ENCODE measurements around the gene IQCE.

The IQCE gene

DNA sequence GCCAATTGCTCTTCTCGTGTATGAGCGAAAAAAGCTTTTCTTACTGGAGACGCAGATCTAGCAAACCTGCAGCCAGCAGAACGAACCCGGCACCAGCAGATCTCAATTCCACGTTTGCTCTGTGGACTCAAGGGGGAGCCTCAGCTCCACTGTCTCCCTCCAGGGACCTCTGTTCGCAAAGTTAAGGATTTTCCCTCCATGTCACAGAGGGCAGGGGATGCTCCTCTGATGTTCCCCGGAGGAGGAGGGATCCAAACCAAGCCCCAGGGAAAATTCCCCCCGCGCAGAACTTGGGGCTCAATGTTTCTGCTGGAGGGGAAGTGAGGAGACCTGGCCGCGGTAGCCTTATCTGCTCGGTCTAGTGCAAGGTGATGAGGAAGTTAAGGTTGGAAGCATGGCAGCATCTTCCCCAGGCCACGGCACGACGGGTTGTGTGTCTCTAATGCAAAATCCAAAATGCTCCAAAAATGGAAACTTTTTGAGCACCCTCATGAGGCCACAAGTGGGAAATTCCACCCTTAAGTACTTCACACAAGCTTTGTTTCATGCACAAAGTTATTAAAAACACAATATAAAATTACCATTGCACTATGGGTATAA lies 9.0 kb downstream of the IQCE start:
- Histone ChIP-seq H3K4me1 (ENCODE audit: control insufficient read depth, insufficient read depth, low read length) (no peaks in the 10 kb centered on the region), H3K9me3 (ENCODE audit: control insufficient read depth, insufficient read depth, low read length) (no peaks in the 10 kb centered on the region), H3K4me3 (ENCODE audit: low read depth, low read length) (no peak overlapping the region), H3K9ac (ENCODE audit: low read depth, low read length) (no peak overlapping the region), H3K27me3 (ENCODE audit: control insufficient read depth, insufficient read depth, low read length) (no peaks in the 10 kb centered on the region), H3K36me3 (ENCODE audit: control insufficient read depth, insufficient read depth, low read length) (no peaks in the 10 kb centered on the region)

- Histone ChIP-seq H3K9ac (ENCODE audit: low read depth, low read length) (no peak overlapping the region), H3K4me1 (ENCODE audit: control insufficient read depth, insufficient read depth, low read length) (no peaks in the 10 kb centered on the region), H3K4me3 (ENCODE audit: low read depth, low read length) (no peak overlapping the region), H3K36me3 (ENCODE audit: control insufficient read depth, insufficient read depth, low read length) (no peaks in the 10 kb centered on the region), H3K9me3 (ENCODE audit: control insufficient read depth, insufficient read depth, low read length) (no peaks in the 10 kb centered on the region), H3K27me3 (ENCODE audit: control insufficient read depth, insufficient read depth, low read length) (no peaks in the 10 kb centered on the region)
Observed at GRCh38 chr7:2568521-2569223, 9.9 kb downstream of the IQCE start.

DNA sequence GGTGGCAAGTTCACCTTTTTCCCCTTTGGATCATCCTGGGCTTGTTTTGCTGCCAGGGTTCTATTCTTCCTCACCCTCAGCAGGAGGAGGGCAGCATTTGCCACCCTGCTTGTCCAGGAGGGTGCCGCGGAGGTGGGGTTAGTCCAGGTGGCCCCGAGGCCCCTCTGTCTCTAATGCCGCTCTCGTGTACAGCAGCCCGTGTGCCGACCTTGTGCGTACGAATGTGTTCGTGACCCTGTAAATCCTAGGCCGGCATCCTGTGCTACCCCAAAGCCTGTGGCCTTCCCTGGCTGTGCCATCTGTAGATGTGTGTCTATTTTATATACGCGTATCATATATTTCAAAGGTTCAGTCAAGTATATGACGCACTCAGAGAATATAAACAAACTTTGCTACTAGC lies 10.6 kb downstream of the IQCE start:
- Histone ChIP-seq H3K36me3 (ENCODE audit: control insufficient read depth, insufficient read depth, low read length) (no peaks in the 10 kb centered on the region), H3K27me3 (ENCODE audit: control insufficient read depth, insufficient read depth, low read length) (no peaks in the 10 kb centered on the region), H3K9me3 (ENCODE audit: control insufficient read depth, insufficient read depth, low read length) (no peaks in the 10 kb centered on the region)

GRCh38 chr7:2570021-2570420 lies 11.2 kb downstream of the IQCE start:
- no peaks in the 10 kb centered on the region for H3K4me1 ChIP-seq (ENCODE audit: control insufficient read depth, insufficient read depth, low read length)
- H3K9me3 ChIP-seq (ENCODE audit: control insufficient read depth, insufficient read depth, low read length) = no peaks in the 10 kb centered on the region
- H3K27me3 ChIP-seq (ENCODE audit: control insufficient read depth, insufficient read depth, low read length) = no peaks in the 10 kb centered on the region
- no peak overlapping the region for H3K9ac ChIP-seq (ENCODE audit: low read depth, low read length)
- H3K36me3 ChIP-seq (ENCODE audit: control insufficient read depth, insufficient read depth, low read length) = no peaks in the 10 kb centered on the region
- no peak overlapping the region for H3K4me3 ChIP-seq (ENCODE audit: low read depth, low read length)

More for the DNA sequence above, 10.6 kb downstream of the IQCE start:
- Histone ChIP-seq H3K4me3 (ENCODE audit: low read depth, low read length) (no peak overlapping the region), H3K9ac (ENCODE audit: low read depth, low read length) (no peak overlapping the region), H3K4me1 (ENCODE audit: control insufficient read depth, insufficient read depth, low read length) (no peaks in the 10 kb centered on the region)

DNA sequence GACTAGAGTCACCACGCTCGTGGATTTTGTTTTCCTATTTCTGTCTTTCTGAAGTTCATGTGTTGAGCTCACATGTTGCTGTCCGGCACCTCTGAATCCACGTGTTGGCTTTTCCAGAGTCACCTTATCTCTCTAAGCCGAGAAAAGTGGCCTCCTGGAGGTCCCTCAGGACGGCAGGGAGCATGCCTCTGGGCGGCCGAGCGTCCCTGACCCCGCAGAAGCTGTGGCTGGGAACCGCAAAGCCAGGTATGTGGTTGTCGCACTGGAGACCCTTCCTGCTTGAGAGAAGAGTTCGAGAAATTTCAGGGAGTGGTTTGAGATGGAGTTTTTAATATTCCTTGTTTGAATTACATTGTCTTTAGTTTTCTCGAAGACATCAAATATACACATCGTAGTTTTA lies 12.6 kb downstream of the IQCE start:
- H3K9me3 ChIP-seq (ENCODE audit: control insufficient read depth, insufficient read depth, low read length) = no peaks in the 10 kb centered on the region
- no peaks in the 10 kb centered on the region for H3K4me1 ChIP-seq (ENCODE audit: control insufficient read depth, insufficient read depth, low read length)
- H3K36me3 ChIP-seq (ENCODE audit: control insufficient read depth, insufficient read depth, low read length) = no peaks in the 10 kb centered on the region
- H3K9ac ChIP-seq (ENCODE audit: low read depth, low read length) = no peak overlapping the region
- H3K4me3 ChIP-seq (ENCODE audit: low read depth, low read length) = no peak overlapping the region
- H3K27me3 ChIP-seq (ENCODE audit: control insufficient read depth, insufficient read depth, low read length) = no peaks in the 10 kb centered on the region

DNA sequence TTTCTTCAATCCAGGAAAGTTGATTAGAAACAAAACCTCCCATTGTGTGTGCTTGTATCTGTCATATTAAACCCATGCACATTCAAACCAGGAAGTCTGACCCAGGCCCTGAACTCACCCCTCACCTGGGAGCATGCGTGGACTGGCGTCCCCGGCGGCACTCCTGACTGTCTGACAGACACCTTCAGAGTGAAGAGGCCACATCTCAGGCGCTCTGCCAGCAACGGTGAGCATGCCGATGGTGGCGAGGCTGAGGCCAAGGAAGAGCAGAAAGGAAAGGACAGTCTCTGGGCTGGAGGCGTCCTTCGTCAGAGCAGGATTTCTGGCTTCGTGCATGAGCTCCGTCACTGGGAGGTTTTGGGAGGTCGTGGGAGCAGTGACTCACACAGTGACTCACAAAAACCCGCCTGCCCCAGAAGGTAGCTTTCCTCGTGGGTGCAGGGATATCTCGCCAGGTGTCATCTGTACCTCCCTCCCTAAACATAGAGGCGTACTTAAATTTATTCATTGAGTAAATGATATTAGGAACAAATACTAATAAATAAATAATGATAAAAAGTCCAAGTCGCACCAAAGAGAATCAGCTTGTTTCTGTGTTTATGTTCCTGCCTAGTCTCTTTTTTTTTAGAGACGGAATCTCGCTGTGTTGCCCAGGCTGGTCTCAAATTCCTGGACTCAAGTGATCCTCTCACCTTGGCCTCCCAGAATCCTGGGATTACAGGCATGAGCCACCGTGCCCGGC lies 13.5 kb downstream of the IQCE start:
- Histone ChIP-seq H3K4me3 (ENCODE audit: low read depth, low read length) (no peak overlapping the region), H3K27me3 (ENCODE audit: control insufficient read depth, insufficient read depth, low read length) (no peaks in the 10 kb centered on the region), H3K4me1 (ENCODE audit: control insufficient read depth, insufficient read depth, low read length) (no peaks in the 10 kb centered on the region), H3K36me3 (ENCODE audit: control insufficient read depth, insufficient read depth, low read length) (no peaks in the 10 kb centered on the region), H3K9me3 (ENCODE audit: control insufficient read depth, insufficient read depth, low read length) (no peaks in the 10 kb centered on the region), H3K9ac (ENCODE audit: low read depth, low read length) (no peak overlapping the region)

DNA sequence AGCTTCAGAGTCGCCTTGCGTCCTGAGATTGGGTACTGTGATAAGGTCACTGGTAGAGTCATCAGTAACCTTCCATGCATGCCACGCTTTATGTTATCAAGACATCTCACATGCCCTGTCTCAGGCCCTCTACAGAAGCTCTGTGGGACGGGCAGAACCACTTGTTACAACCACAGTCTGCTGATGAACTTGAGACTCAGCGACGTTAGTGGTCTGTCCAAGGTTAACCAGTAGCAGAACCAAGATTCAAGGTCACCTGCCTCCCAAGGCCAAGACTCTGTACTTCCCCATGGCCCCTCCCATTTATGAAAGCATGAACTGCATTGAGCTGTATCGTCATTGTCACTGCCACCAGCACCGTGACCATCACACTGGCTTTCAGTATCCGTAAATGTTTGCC lies 15.0 kb downstream of the IQCE start:
- H3K9ac ChIP-seq (ENCODE audit: low read depth, low read length) = no peak overlapping the region
- no peak overlapping the region for H3K4me3 ChIP-seq (ENCODE audit: low read depth, low read length)
- no peaks in the 10 kb centered on the region for H3K9me3 ChIP-seq (ENCODE audit: control insufficient read depth, insufficient read depth, low read length)
- no peaks in the 10 kb centered on the region for H3K4me1 ChIP-seq (ENCODE audit: control insufficient read depth, insufficient read depth, low read length)
- H3K36me3 ChIP-seq (ENCODE audit: control insufficient read depth, insufficient read depth, low read length) = no peaks in the 10 kb centered on the region
- H3K27me3 ChIP-seq (ENCODE audit: control insufficient read depth, insufficient read depth, low read length) = no peaks in the 10 kb centered on the region

DNA sequence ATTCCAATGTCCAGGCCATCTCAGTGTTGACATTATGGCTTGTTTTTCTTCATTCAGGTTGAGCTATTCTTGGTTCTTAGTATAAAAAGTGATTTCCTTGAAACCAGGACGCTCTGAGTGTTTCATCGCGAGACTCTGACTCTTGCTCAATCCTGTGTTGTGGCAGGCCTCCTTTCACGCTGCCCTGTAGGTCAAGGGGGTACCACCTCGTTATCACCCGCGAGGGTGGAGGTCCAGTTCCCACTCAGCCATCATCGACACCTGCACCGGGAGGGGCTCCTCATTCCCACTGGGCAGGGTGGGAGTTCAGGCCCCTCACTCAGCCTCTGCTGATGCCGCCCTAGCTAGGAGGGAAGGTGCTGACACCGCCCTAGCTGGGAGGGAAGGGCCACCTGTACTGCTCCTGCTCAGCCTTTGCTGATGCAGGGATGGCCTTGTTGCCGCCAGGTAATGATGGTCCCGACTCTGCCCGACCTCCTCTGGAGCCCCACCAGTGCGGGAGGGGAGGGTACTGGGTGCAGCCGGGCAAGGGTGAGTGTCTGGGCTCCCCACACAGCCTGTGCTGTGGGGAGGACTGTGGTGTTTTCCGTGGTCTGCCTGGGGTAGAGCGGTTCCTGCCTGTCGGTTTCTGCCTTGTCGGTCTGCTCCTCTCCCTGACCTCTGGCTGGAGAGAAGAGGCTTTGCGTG lies 16.4 kb downstream of the IQCE start:
- H3K27me3 ChIP-seq (ENCODE audit: control insufficient read depth, insufficient read depth, low read length) = no peaks in the 10 kb centered on the region
- no peaks in the 10 kb centered on the region for H3K36me3 ChIP-seq (ENCODE audit: control insufficient read depth, insufficient read depth, low read length)
- H3K4me1 ChIP-seq (ENCODE audit: control insufficient read depth, insufficient read depth, low read length) = no peaks in the 10 kb centered on the region
- no peaks in the 10 kb centered on the region for H3K9me3 ChIP-seq (ENCODE audit: control insufficient read depth, insufficient read depth, low read length)
- no peak overlapping the region for H3K9ac ChIP-seq (ENCODE audit: low read depth, low read length)
- no peak overlapping the region for H3K4me3 ChIP-seq (ENCODE audit: low read depth, low read length)

- no peak overlapping the region for H3K9ac ChIP-seq (ENCODE audit: low read depth, low read length)
- H3K9me3 ChIP-seq (ENCODE audit: control insufficient read depth, insufficient read depth, low read length) = no peaks in the 10 kb centered on the region
- no peaks in the 10 kb centered on the region for H3K27me3 ChIP-seq (ENCODE audit: control insufficient read depth, insufficient read depth, low read length)
- no peaks in the 10 kb centered on the region for H3K36me3 ChIP-seq (ENCODE audit: control insufficient read depth, insufficient read depth, low read length)
- H3K4me3 ChIP-seq (ENCODE audit: low read depth, low read length) = no peak overlapping the region
- H3K4me1 ChIP-seq (ENCODE audit: control insufficient read depth, insufficient read depth, low read length) = no peaks in the 10 kb centered on the region
Observed at GRCh38 chr7:2575733-2576340, 17.1 kb downstream of the IQCE start.

- Histone ChIP-seq H3K4me1 (ENCODE audit: control insufficient read depth, insufficient read depth, low read length) (no peaks in the 10 kb centered on the region), H3K9me3 (ENCODE audit: control insufficient read depth, insufficient read depth, low read length) (no peaks in the 10 kb centered on the region), H3K27me3 (ENCODE audit: control insufficient read depth, insufficient read depth, low read length) (no peaks in the 10 kb centered on the region), H3K36me3 (ENCODE audit: control insufficient read depth, insufficient read depth, low read length) (no peaks in the 10 kb centered on the region), H3K9ac (ENCODE audit: low read depth, low read length) (no peak overlapping the region), H3K4me3 (ENCODE audit: low read depth, low read length) (no peak overlapping the region)
Observed at GRCh38 chr7:2576742-2577491, 18.1 kb downstream of the IQCE start.

Data from iPS-15b (cell line).